HG02798 (cell line): ENCODE measurements around the gene NTN5.

ENCODE experiments used
- ATAC-seq: cut with Tn5 transposase; IDR thresholded peaks from one replicate; pipeline ENCODE4 v1.9.1; 2021; ENCODE audit warnings: mild to moderate bottlenecking; ENCODE audit not compliant: unreplicated experiment, poor library complexity

Gene NTN5

GRCh38 chr19:48618278-48618915, 54.4 kb downstream of the NTN5 start:
- no peak for ATAC-seq

GRCh38 chr19:48617146-48617937, 55.5 kb downstream of the NTN5 start:
- no peak for ATAC-seq

- no peak for ATAC-seq
Measured at GRCh38 chr19:48616491-48617056, 56.2 kb downstream of the NTN5 start.

- ATAC-seq, result no peak
Measured at GRCh38 chr19:48616041-48616436, 56.8 kb downstream of the NTN5 start.

- ATAC-seq, result no peak
Measured at GRCh38 chr19:48615231-48616040, 57.4 kb downstream of the NTN5 start.

- no peak for ATAC-seq
Measured at GRCh38 chr19:48614436-48615230, 58.2 kb downstream of the NTN5 start, which contains the start of gene FAM83E. Gene FAM83E, minus strand, starts transcription at chr19:48615076. Its CDS starts 1,704 bp downstream, at chr19:48613372.

- ATAC-seq, result no peak
Measured at GRCh38 chr19:48613852-48614435, 58.9 kb downstream of the NTN5 start.

GRCh38 chr19:48613024-48613851, 59.6 kb downstream of the NTN5 start:
- ATAC-seq, result no peak

GRCh38 chr19:48611872-48612271, 60.9 kb downstream of the NTN5 start:
- ATAC-seq, result no peak
